ENCODE data around the gene ARHGAP33. TPM values are rescaled to one million over a fixed set of nuclear protein-coding genes. Genes with fewer than 3 reads are reported as not detected.

ARHGAP33 gene
- total RNA-seq, 4 donors from 2014 or later, result 3.3 to 11.2 (median 7.7) TPM

- intact Hi-C loops (cut with DNase I), result loop anchor here (10.0 kb wide), 1 partner anchor 72 kb away; the partner anchor contains the start of genes KIRREL2 and NPHS1
- no peak overlapping the region for H3K27ac ChIP-seq (replicated peaks in 1 of 4)
- H3K27me3 ChIP-seq, result no peaks in the 10 kb centered on the region
- WGBS, result 92% methylated on average over 12 of the region's 12 CpGs
- no peak overlapping the region for H3K4me3 ChIP-seq
- H3K36me3 ChIP-seq, result peaks cover 6 to 86% (median 50%) of the 10 kb centered on the region in 4 donors
- no peaks in the 10 kb centered on the region for H3K9me3 ChIP-seq
- no peak for DNase-seq (ENCODE audit: extremely low spot score)
- H3K4me1 ChIP-seq, result no peaks in the 10 kb centered on the region
- TF ChIP-seq POLR2A (IDR thresholded peaks at IDR 0.05; ENCODE audit: low read depth) (no peak), CTCF (IDR thresholded peaks at IDR 0.05) (no peak), EP300 (IDR thresholded peaks at IDR 0.05) (no peak), POLR2AphosphoS5 (IDR thresholded peaks at IDR 0.05) (no peak)
These were observed 7.2 kb downstream of the ARHGAP33 start for GRCh38 chr19:35782589-35782988.

GRCh38 chr19:35783469-35784434 is 8.4 kb downstream of the ARHGAP33 start:
- DNase-seq (ENCODE audit: extremely low spot score), result no peak
- no peaks in the 10 kb centered on the region for H3K27me3 ChIP-seq
- peaks cover 6 to 74% (median 41%) of the 10 kb centered on the region in 4 donors for H3K36me3 ChIP-seq
- TF ChIP-seq CTCF (IDR thresholded peaks at IDR 0.05) (no peak), EP300 (IDR thresholded peaks at IDR 0.05) (no peak), POLR2A (IDR thresholded peaks at IDR 0.05; ENCODE audit: low read depth) (no peak), POLR2AphosphoS5 (IDR thresholded peaks at IDR 0.05) (no peak)
- no peak overlapping the region for H3K4me3 ChIP-seq
- 84% methylated on average over 23 of the region's 28 CpGs for WGBS
- intact Hi-C loops (cut with DNase I), result loop anchor here (10.0 kb wide), 1 partner anchor 71 kb away; the partner anchor contains the start of genes KIRREL2 and NPHS1
- H3K27ac ChIP-seq (replicated peaks in 1 of 4), result no peak overlapping the region
- no peaks in the 10 kb centered on the region for H3K9me3 ChIP-seq
- H3K4me1 ChIP-seq, result no peaks in the 10 kb centered on the region

- Histone ChIP-seq H3K36me3 (peaks cover 6 to 71% (median 37%) of the 10 kb centered on the region in 4 donors), H3K27me3 (no peaks in the 10 kb centered on the region), H3K27ac (replicated peaks in 1 of 4) (no peak overlapping the region), H3K4me1 (no peaks in the 10 kb centered on the region), H3K4me3 (no peak overlapping the region), H3K9me3 (no peaks in the 10 kb centered on the region)
- TF ChIP-seq POLR2AphosphoS5 (IDR thresholded peaks at IDR 0.05), result no peak
- TF ChIP-seq EP300 (IDR thresholded peaks at IDR 0.05), result no peak
- TF ChIP-seq CTCF (IDR thresholded peaks at IDR 0.05), result no peak
- no peak for TF ChIP-seq POLR2A (IDR thresholded peaks at IDR 0.05; ENCODE audit: low read depth)
- intact Hi-C loops (cut with DNase I), result loop anchor here (10.0 kb wide), 1 partner anchor 70 kb away; the partner anchor contains the start of genes KIRREL2 and NPHS1
- DNase-seq (ENCODE audit: extremely low spot score), result no peak
- 79% methylated on average over 34 of the region's 45 CpGs for WGBS
These were observed 9.4 kb downstream of the ARHGAP33 start for GRCh38 chr19:35784503-35785338.

GRCh38 chr19:35785339-35785627 is 9.9 kb downstream of the ARHGAP33 start:
- H3K9me3 ChIP-seq, result no peaks in the 10 kb centered on the region
- H3K36me3 ChIP-seq, result peaks cover 6 to 65% (median 34%) of the 10 kb centered on the region in 4 donors
- no peak overlapping the region for H3K27ac ChIP-seq (replicated peaks in 1 of 4)
- 93% methylated on average over 8 of the region's 10 CpGs for WGBS
- TF ChIP-seq CTCF (IDR thresholded peaks at IDR 0.05), result no peak
- TF ChIP-seq EP300 (IDR thresholded peaks at IDR 0.05), result no peak
- no peak for TF ChIP-seq POLR2AphosphoS5 (IDR thresholded peaks at IDR 0.05)
- no peak for TF ChIP-seq POLR2A (IDR thresholded peaks at IDR 0.05; ENCODE audit: low read depth)
- intact Hi-C loops (cut with DNase I), result loop anchor here (10.0 kb wide), 1 partner anchor 70 kb away; the partner anchor contains the start of genes KIRREL2 and NPHS1
- no peak overlapping the region for H3K4me3 ChIP-seq
- no peaks in the 10 kb centered on the region for H3K4me1 ChIP-seq
- no peak for DNase-seq (ENCODE audit: extremely low spot score)
- H3K27me3 ChIP-seq, result no peaks in the 10 kb centered on the region

All from esophagus muscularis mucosa (tissue), 4 donors.